Thyroid gland (tissue), 4 donors: ENCODE results near the gene EEF1A1.
"Not testable (repeated sequence)": the region's sequence is repeated elsewhere in the genome, so short reads cannot be mapped to it uniquely, and the experiment has no call there.

Experiments used
- CTCF ChIP-seq, 6 experiments: fragments of 200-600 bp in 3 of 6; fragments of 450-650 bp in 3 of 6; sonication (generic) in 3 of 6; IDR thresholded peaks; one replicate each; pipeline ENCODE4 v1.5.1; 2016 to 2019; ENCODE audit warnings: antibody characterized with exemption in 6 of 6, mild to moderate bottlenecking in 2 of 6, inconsistent platforms in 1 of 6, moderate library complexity in 1 of 6
- POLR2A ChIP-seq, 2 donors: fragments of 450-650 bp; IDR thresholded peaks; one replicate each; pipeline ENCODE4 v1.6.1; 2017; ENCODE audit warnings: antibody characterized with exemption in 2 of 2, mild to moderate bottlenecking in 2 of 2, moderate library complexity in 1 of 2

GRCh38 chr6:73518100-73518981, 2.5 kb downstream of the EEF1A1 start:
- TF ChIP-seq POLR2A, CTCF (IDR thresholded peaks at IDR 0.05): not testable (repeated sequence)
